OCI-LY1 (cell line): Measurements from ENCODE around the gene TICAM2.

ENCODE experiments used
- CTCF ChIP-seq: fragments of 200-600 bp; sonication (generic), shearing (Covaris generic); IDR thresholded peaks from 2 replicates; pipeline ENCODE4 v1.5.1; 2017; ENCODE audit warnings: mild to moderate bottlenecking, antibody characterized with exemption, low read length, moderate library complexity, mixed read lengths
- EZH2 ChIP-seq: fragments of 200-600 bp; sonication (generic), shearing (Covaris generic); IDR thresholded peaks from 2 replicates; pipeline ENCODE4 v1.8.0; 2017; ENCODE audit warnings: borderline replicate concordance, mixed run types, mild to moderate bottlenecking, antibody characterized with exemption, low read length, moderate library complexity, mixed read lengths

DNA sequence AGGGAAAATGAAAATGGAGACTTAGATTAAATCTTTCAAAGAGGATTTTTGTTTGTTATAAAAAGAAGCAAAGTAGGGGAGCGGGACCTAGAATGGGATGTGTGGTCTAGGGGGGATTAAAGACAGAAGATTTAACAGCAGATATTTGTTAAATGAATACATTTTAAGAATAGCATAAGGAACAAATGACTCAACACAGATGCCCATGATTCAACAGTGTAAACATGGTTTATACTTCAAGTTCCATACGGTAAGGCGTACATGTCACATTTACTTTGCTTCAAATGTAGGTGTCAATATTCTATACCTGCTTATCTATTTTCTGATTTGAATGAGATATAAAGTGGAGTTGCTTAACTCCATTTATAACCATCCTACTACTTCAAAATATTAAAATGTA, 1.5 kb downstream of the TICAM2 start:
- no peak for TF ChIP-seq CTCF
- no peak for TF ChIP-seq EZH2
